ENCODE measurements around the gene P3H2.

DNA sequence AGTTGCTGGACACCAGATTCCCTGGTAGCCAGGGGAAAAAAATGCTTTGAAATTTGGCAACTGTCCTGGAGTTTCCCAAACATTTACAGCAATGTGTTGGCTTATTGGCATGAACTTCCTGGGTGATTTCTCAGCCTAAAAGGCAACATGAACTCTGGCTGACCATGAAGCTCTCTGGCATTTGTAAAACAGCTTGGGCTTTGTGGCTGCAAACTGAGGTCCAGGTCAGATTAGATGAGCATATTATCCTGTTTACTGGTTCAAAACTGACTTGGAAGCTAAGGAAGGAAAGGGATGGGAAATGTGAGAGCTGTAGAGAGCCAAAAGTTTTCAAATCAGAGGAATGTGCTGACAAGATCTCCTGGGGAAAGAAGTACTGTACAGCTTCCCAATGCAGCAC is 139.0 kb downstream of the P3H2 start:
- TF ChIP-seq EZH2 (IDR thresholded peaks at IDR 0.05; ENCODE audit: insufficient read depth, poor library complexity, severe bottlenecking) (no peak), EZH2phosphoT487 (IDR thresholded peaks at IDR 0.05; ENCODE audit: insufficient read depth, low read depth) (no peak)
